Liver (tissue), 9 donors: ENCODE results near the gene AEN. TPM values are rescaled to one million over a fixed set of nuclear protein-coding genes. Genes with fewer than 3 reads are reported as not detected.

Source experiments
- DNase-seq: peaks from one replicate; pipeline ENCODE4 v3.0.0-alpha.2; 2017; ENCODE audit warnings: low spot score
- H3K27ac ChIP-seq, 2 donors: one replicate each; pipeline ENCODE4 v1.7.0; 2013; ENCODE audit warnings: inconsistent platforms in 2 of 2, low read length in 2 of 2, control low read depth in 1 of 2, low read depth in 1 of 2, mild to moderate bottlenecking in 1 of 2
- H3K27me3 ChIP-seq, 4 donors: one replicate each; pipeline versions ENCODE4 v1.6.1 to v1.7.0; 2013; ENCODE audit warnings: low read length in 3 of 4, inconsistent platforms in 1 of 4, mild to moderate bottlenecking in 1 of 4, moderate library complexity in 1 of 4; ENCODE audit not compliant: control insufficient read depth in 4 of 4, insufficient read depth in 4 of 4
- H3K36me3 ChIP-seq, 4 donors: one replicate each; pipeline versions ENCODE4 v1.6.1 to v1.7.0; 2013; ENCODE audit warnings: low read length in 3 of 4, mild to moderate bottlenecking in 3 of 4, low read depth in 1 of 4, moderate library complexity in 1 of 4; ENCODE audit not compliant: control insufficient read depth in 4 of 4, insufficient read depth in 3 of 4
- H3K4me1 ChIP-seq, 4 donors: one replicate each; pipeline versions ENCODE4 v1.6.1 to v1.7.0; 2013; ENCODE audit warnings: low read length in 3 of 4, mild to moderate bottlenecking in 3 of 4, moderate library complexity in 1 of 4; ENCODE audit not compliant: control insufficient read depth in 4 of 4, insufficient read depth in 4 of 4
- H3K4me3 ChIP-seq, 3 donors: one replicate each; pipeline versions ENCODE4 v1.6.1 to v1.7.0; 2013; ENCODE audit warnings: low read length in 3 of 3, control low read depth in 1 of 3, low read depth in 1 of 3, mild to moderate bottlenecking in 1 of 3
- H3K9ac ChIP-seq, 2 donors: one replicate each; pipeline ENCODE4 v1.7.0; 2013; ENCODE audit warnings: low read length in 2 of 2, mild to moderate bottlenecking in 2 of 2, moderate library complexity in 2 of 2, control low read depth in 1 of 2, low read depth in 1 of 2
- H3K9me3 ChIP-seq, 4 donors: one replicate each; pipeline versions ENCODE4 v1.6.1 to v1.7.0; 2013; ENCODE audit warnings: low read length in 3 of 4; ENCODE audit not compliant: control insufficient read depth in 4 of 4
- EGR1 ChIP-seq, 2 donors: IDR thresholded peaks; 2 replicates each; pipeline ENCODE4 v1.6.1; 2016 to 2018; ENCODE audit warnings: antibody characterized with exemption in 2 of 2, low read depth in 2 of 2
- FOXA2 ChIP-seq: IDR thresholded peaks from 2 replicates; pipeline ENCODE4 v1.6.1; 2016; ENCODE audit warnings: antibody characterized with exemption
- HNF4G ChIP-seq: IDR thresholded peaks from 2 replicates; pipeline ENCODE4 v1.6.1; 2016; ENCODE audit warnings: antibody characterized with exemption
- JUND ChIP-seq, 2 donors: IDR thresholded peaks; 2 replicates each; pipeline ENCODE4 v1.6.1; 2016; ENCODE audit warnings: antibody characterized with exemption in 2 of 2
- RXRA ChIP-seq, 2 donors: IDR thresholded peaks; 2 replicates each; pipeline ENCODE4 v1.6.1; 2017 to 2018; ENCODE audit warnings: antibody characterized with exemption in 2 of 2, mild to moderate bottlenecking in 1 of 2
- SP1 ChIP-seq: IDR thresholded peaks from 2 replicates; pipeline ENCODE4 v1.6.1; 2018; ENCODE audit warnings: antibody characterized with exemption, mild to moderate bottlenecking
- TAF1 ChIP-seq: conservative IDR thresholded peaks from 2 replicates; pipeline ENCODE4 v1.6.1; 2016; ENCODE audit warnings: antibody characterized with exemption, mild to moderate bottlenecking
- WGBS: extraction: QIAGEN DNeasy Blood & Tissue Kit; methylation state at CpG from one replicate; pipeline ENCODE4 v1.1.7; 2013; 5-methylcytosine and 5-hydroxymethylcytosine counted together
- polyA plus RNA-seq, 2 donors: library from polyadenylated mRNA; stranded (reverse) in 1 of 2; unstranded in 1 of 2; fragments of 200-250 nt in 1 of 2; fragments of >200 nt in 1 of 2; fragmentation: Nextera tagmentation in 1 of 2; extraction: Ambion mirVana in 1 of 2; gene quantifications; one replicate each; pipeline versions ENCODE4 v1.2.1 to v1.2.3, GENCODE V29; 2013 to 2015
- total RNA-seq, 2 donors: library from RNA; depleted of rRNA; stranded (reverse); fragments of >200 nt; gene quantifications; one replicate each; pipeline ENCODE4 v1.2.3, GENCODE V29; 2014
- TF ChIP-seq, protein P1 (sequence below): IDR thresholded peaks from 2 replicates; pipeline ENCODE4 v1.6.1; 2016; ENCODE audit warnings: antibody characterized with exemption
- TF ChIP-seq, protein P2 (sequence below): IDR thresholded peaks from 2 replicates; pipeline ENCODE4 v1.6.1; 2016; ENCODE audit warnings: antibody characterized with exemption, mild to moderate bottlenecking
- donor health status: healthy.
- donor health status: healthy.
- donor health status: healthy.
- donor health status: healthy.
- donor health status: healthy.

Gene AEN
- total and polyA plus RNA-seq, 4 donors = 2.8 to 19.2 (median 10.5) TPM

DNA sequence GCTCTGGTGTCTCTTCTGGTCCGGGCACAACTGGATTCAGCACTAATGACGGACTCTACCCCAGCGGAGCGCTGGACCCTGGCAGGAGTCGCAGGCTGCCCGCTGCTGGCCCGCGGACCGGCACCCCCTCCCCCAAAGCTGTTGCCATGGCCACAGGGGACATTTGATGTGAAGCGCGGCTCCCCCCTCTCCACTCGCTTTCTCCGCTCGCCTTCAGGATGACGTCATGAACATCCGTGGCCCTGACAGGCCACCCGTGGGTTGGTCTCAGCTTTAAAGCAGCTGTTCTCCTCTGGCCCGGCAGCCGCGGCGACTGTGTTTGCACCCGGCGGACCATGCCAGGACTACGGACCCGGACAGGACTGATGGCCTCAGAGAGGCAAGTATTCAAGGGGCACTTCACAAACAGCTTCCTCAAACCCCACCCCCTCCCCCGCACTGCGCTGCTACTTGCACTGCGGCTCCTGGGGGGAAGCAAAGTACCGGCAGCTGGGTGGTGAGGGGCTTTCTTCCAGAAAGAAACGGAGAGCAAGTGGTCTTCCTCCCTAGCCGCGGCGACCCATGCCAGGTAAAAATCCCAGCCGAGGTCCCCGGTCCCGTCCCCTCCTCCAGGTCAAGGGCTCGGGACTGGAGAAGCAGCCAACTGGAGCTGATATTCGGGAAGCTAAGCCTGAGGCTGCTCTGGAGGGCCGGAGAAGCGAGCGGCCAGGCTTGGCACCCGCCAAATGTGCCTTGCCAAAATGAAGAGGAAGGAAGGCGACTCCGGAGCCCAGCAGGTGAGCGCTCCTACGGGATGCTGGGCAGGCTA is 16.6 kb upstream of the AEN start:
- peaks cover 0 to 14% (median 7%) of the 10 kb centered on the region in 4 donors for H3K4me1 ChIP-seq
- no peaks in the 10 kb centered on the region for H3K36me3 ChIP-seq
- peaks cover 3 to 15% (median 14%) of the 10 kb centered on the region in 4 donors for H3K27me3 ChIP-seq
- WGBS = 5% methylated on average over 46 of the region's 46 CpGs
- TF ChIP-seq, protein P1, sequence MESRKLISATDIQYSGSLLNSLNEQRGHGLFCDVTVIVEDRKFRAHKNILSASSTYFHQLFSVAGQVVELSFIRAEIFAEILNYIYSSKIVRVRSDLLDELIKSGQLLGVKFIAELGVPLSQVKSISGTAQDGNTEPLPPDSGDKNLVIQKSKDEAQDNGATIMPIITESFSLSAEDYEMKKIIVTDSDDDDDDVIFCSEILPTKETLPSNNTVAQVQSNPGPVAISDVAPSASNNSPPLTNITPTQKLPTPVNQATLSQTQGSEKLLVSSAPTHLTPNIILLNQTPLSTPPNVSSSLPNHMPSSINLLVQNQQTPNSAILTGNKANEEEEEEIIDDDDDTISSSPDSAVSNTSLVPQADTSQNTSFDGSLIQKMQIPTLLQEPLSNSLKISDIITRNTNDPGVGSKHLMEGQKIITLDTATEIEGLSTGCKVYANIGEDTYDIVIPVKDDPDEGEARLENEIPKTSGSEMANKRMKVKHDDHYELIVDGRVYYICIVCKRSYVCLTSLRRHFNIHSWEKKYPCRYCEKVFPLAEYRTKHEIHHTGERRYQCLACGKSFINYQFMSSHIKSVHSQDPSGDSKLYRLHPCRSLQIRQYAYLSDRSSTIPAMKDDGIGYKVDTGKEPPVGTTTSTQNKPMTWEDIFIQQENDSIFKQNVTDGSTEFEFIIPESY = no peak
- TF ChIP-seq HNF4G = no peak
- TF ChIP-seq EGR1 (IDR thresholded peaks at IDR 0.05; ENCODE audit: low read depth in 2 of 2) = no peak
- TF ChIP-seq TAF1 = no peak
- no peak for TF ChIP-seq RXRA (IDR thresholded peaks at IDR 0.05)
- H3K9ac ChIP-seq = no peak overlapping the region
- no peaks in the 10 kb centered on the region for H3K9me3 ChIP-seq
- DNase-seq = no peak
- H3K4me3 ChIP-seq = no peak overlapping the region
- H3K27ac ChIP-seq = no peak overlapping the region

DNA sequence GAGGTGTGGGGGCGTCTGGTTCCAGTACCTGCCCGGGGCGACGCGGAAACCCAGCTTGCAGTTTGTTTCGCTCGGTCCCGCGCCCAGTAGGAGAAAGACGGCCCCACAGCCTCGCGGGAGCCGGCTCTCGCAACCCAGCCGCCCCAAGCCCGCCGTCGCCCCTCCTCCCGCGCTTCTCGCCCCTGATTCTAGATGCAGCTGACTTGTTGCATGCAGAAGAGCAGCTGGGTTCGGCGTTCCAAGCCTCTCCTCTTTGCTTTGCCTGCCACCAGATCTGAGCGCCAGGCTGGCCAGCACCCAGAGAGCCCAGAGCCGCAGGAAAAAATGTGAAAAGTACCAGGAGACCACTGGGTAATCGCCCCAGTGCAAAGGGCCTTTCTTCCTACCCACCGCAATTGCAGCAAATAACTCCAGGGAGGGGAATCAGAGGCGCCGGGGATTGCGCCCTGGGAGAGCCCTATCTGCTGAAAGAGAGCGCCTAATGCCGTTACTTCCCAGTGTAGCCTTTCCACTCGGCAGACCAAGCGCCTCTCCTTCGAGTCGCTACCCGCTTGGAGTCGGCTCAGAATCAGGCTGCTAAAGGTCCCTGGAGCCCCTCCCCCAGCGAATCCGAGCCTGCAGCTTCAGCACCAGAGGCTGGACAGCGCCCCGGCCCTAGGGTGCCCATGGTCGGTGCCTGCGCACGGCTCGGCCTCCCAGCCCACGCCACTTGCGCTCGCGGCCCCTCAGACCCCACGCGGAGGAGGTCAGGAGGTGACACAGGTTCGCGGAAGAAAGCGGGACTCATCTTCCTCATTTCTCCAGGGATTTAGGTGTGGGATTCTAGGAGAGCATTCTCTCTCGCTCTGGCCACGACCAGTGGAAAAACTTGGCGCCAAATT is 15.7 kb upstream of the AEN start:
- Histone ChIP-seq H3K9ac (no peak overlapping the region), H3K36me3 (no peaks in the 10 kb centered on the region), H3K4me3 (no peak overlapping the region), H3K27me3 (peaks cover 3 to 15% (median 14%) of the 10 kb centered on the region in 4 donors), H3K4me1 (peaks cover 0 to 14% (median 7%) of the 10 kb centered on the region in 4 donors), H3K9me3 (no peaks in the 10 kb centered on the region), H3K27ac (no peak overlapping the region)
- WGBS = 7% methylated on average over 58 of the region's 58 CpGs
- TF ChIP-seq JUND (IDR thresholded peaks at IDR 0.05) (no peak), SP1 (no peak), FOXA2 (no peak)
- TF ChIP-seq, protein P1 = no peak
- TF ChIP-seq, protein P2, sequence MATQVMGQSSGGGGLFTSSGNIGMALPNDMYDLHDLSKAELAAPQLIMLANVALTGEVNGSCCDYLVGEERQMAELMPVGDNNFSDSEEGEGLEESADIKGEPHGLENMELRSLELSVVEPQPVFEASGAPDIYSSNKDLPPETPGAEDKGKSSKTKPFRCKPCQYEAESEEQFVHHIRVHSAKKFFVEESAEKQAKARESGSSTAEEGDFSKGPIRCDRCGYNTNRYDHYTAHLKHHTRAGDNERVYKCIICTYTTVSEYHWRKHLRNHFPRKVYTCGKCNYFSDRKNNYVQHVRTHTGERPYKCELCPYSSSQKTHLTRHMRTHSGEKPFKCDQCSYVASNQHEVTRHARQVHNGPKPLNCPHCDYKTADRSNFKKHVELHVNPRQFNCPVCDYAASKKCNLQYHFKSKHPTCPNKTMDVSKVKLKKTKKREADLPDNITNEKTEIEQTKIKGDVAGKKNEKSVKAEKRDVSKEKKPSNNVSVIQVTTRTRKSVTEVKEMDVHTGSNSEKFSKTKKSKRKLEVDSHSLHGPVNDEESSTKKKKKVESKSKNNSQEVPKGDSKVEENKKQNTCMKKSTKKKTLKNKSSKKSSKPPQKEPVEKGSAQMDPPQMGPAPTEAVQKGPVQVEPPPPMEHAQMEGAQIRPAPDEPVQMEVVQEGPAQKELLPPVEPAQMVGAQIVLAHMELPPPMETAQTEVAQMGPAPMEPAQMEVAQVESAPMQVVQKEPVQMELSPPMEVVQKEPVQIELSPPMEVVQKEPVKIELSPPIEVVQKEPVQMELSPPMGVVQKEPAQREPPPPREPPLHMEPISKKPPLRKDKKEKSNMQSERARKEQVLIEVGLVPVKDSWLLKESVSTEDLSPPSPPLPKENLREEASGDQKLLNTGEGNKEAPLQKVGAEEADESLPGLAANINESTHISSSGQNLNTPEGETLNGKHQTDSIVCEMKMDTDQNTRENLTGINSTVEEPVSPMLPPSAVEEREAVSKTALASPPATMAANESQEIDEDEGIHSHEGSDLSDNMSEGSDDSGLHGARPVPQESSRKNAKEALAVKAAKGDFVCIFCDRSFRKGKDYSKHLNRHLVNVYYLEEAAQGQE = peak; percentile 99
- peak; percentile 70 for DNase-seq
